ENCODE data around the gene PDZRN3. TPM values are rescaled to one million over a fixed set of nuclear protein-coding genes. Genes with fewer than 3 reads are reported as not detected.

The PDZRN3 gene
- 13.2 TPM for polyA plus RNA-seq (2012; ENCODE audit: insufficient read depth, insufficient read length, low read depth)

- H3K27me3 ChIP-seq, result no peaks in the 10 kb centered on the region
- H3K36me3 ChIP-seq, result no peaks in the 10 kb centered on the region
- no peaks in the 10 kb centered on the region for H3K9me3 ChIP-seq
- peak within 1 kb of the TSS; percentile 76 for H3K4me3 ChIP-seq (ENCODE audit: low read depth, low read length)
- peak; percentile 86 for DNase-seq
- TF ChIP-seq CTCF (IDR thresholded peaks at IDR 0.05; ENCODE audit: low read depth, low read length), result no peak
- peaks cover 16% of the 10 kb centered on the region for H3K4me1 ChIP-seq
Measured at GRCh38 chr3:73624821-73625665, at the start of gene PDZRN3. Gene PDZRN3, minus strand, starts transcription at chr3:73624941.

- Histone ChIP-seq H3K4me1 (no peaks in the 10 kb centered on the region), H3K9me3 (no peaks in the 10 kb centered on the region), H3K27me3 (no peaks in the 10 kb centered on the region), H3K36me3 (no peaks in the 10 kb centered on the region), H3K4me3 (ENCODE audit: low read depth, low read length) (no peak overlapping the region)
- TF ChIP-seq CTCF (IDR thresholded peaks at IDR 0.05; ENCODE audit: low read depth, low read length), result no peak
- no peak for DNase-seq
Measured at GRCh38 chr3:73674280-73674679, 49.5 kb upstream of the PDZRN3 start.

- H3K4me3 ChIP-seq (ENCODE audit: low read depth, low read length), result no peak overlapping the region
- no peak for TF ChIP-seq CTCF (IDR thresholded peaks at IDR 0.05; ENCODE audit: low read depth, low read length)
- no peaks in the 10 kb centered on the region for H3K9me3 ChIP-seq
- no peaks in the 10 kb centered on the region for H3K36me3 ChIP-seq
- DNase-seq, result no peak
- H3K4me1 ChIP-seq, result no peaks in the 10 kb centered on the region
- no peaks in the 10 kb centered on the region for H3K27me3 ChIP-seq
Measured at GRCh38 chr3:73669260-73669659, 44.5 kb upstream of the PDZRN3 start.

- H3K4me1 ChIP-seq, result no peaks in the 10 kb centered on the region
- H3K36me3 ChIP-seq, result no peaks in the 10 kb centered on the region
- no peak overlapping the region for H3K4me3 ChIP-seq (ENCODE audit: low read depth, low read length)
- DNase-seq, result no peak
- no peaks in the 10 kb centered on the region for H3K27me3 ChIP-seq
- TF ChIP-seq CTCF (IDR thresholded peaks at IDR 0.05; ENCODE audit: low read depth, low read length), result no peak
- no peaks in the 10 kb centered on the region for H3K9me3 ChIP-seq
Measured at GRCh38 chr3:73668391-73668790, 43.6 kb upstream of the PDZRN3 start.

GRCh38 chr3:73667889-73668288 is 43.1 kb upstream of the PDZRN3 start:
- Histone ChIP-seq H3K27me3 (no peaks in the 10 kb centered on the region), H3K36me3 (no peaks in the 10 kb centered on the region), H3K9me3 (no peaks in the 10 kb centered on the region), H3K4me1 (no peaks in the 10 kb centered on the region), H3K4me3 (ENCODE audit: low read depth, low read length) (no peak overlapping the region)
- no peak for TF ChIP-seq CTCF (IDR thresholded peaks at IDR 0.05; ENCODE audit: low read depth, low read length)
- DNase-seq, result no peak

- TF ChIP-seq CTCF (IDR thresholded peaks at IDR 0.05; ENCODE audit: low read depth, low read length), result no peak
- no peaks in the 10 kb centered on the region for H3K9me3 ChIP-seq
- H3K4me3 ChIP-seq (ENCODE audit: low read depth, low read length), result no peak overlapping the region
- H3K27me3 ChIP-seq, result no peaks in the 10 kb centered on the region
- no peaks in the 10 kb centered on the region for H3K4me1 ChIP-seq
- no peak for DNase-seq
- no peaks in the 10 kb centered on the region for H3K36me3 ChIP-seq
Measured at GRCh38 chr3:73665286-73665685, 40.5 kb upstream of the PDZRN3 start.

Data from BE2C (cell line).